OCI-LY7 (cell line): ENCODE data around the gene LHX5.

Experiments
- CTCF ChIP-seq: fragments of 200-600 bp; sonication (generic); conservative IDR thresholded peaks from 2 replicates; pipeline ENCODE4 v1.5.1; 2014; ENCODE audit warnings: mild to moderate bottlenecking, antibody characterized with exemption, low read length, moderate library complexity, mixed read lengths
- EZH2phosphoT487 ChIP-seq: fragments of 200-600 bp; sonication (generic); IDR thresholded peaks from 2 replicates; pipeline ENCODE4 v1.6.1; 2018; ENCODE audit warnings: low read depth, borderline replicate concordance, mild to moderate bottlenecking, mixed run types, antibody characterized with exemption, low read length, moderate library complexity, mixed read lengths

GRCh38 chr12:113476176-113476986, 4.7 kb upstream of the LHX5 start:
- TF ChIP-seq CTCF (no peak), EZH2phosphoT487 (no peak)
